SK-N-MC (cell line): ENCODE measurements around the gene ARHGAP26.

Experiments
- EZH2 ChIP-seq: fragments of 200-600 bp; sonication (generic); IDR thresholded peaks from one replicate; pipeline ENCODE4 v1.6.1; 2017; ENCODE audit warnings: antibody characterized with exemption
- FOXP2 ChIP-seq: optimal IDR thresholded peaks from 2 replicates; pipeline ENCODE3; 2011; ENCODE audit warnings: mild to moderate bottlenecking, moderate library complexity; ENCODE audit not compliant: insufficient read depth; ENCODE audit errors: extremely low read length, control extremely low read depth
- POLR2AphosphoS5 ChIP-seq: IDR thresholded peaks from 2 replicates; pipeline ENCODE4 v1.6.1; 2012; ENCODE audit warnings: mild to moderate bottlenecking, low read depth, low read length, borderline replicate concordance

DNA sequence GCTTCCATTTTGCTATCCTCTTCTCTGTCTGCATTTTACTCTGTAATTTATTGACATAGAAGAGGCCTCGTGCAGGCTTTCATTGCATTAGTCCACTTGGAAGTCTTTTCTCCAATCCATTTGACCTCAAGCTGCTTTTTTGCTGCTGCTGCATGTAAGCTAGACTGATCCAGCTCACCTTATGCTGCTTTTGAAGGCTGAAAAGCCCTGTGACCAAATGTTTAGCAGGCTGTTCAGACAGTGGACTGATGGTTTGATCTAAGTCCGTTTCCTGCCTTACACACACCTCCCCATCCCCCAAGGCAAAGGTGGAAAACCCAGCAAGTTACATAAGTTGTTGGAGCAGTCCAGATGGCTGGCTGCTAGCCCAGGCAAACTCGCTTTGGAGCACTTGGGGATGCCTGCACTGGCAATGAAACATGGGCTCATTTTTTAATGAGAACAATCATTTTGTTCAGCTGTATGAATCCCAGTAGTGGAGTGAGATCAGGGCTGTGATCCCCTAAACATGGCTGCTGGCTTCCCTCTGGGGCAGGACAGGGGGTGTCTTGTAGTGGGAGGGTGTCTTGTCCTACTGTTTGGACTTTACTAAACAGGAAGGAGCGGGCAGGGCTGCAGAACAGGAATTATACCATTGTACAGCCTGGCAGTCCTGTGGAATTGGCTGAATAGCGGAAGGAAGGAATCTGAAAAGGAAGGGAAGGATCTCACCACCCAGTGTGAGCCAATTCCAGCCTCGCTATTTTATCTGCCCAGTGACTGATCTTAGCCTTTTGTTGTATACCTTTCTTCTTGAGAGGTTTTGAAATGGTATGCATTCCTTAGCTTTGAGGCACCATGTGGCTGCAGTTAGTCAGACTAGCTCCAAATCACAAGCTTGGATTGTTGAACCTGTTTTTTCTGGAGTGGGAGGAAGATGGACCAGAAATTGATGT lies 212.0 kb downstream of the ARHGAP26 start:
- no peak for TF ChIP-seq EZH2
- no peak for TF ChIP-seq POLR2AphosphoS5
- no peak for TF ChIP-seq FOXP2
